PFSK-1 (cell line): ENCODE results near the gene RAB18.

Source experiments
- FOXP2 ChIP-seq: optimal IDR thresholded peaks from 2 replicates; pipeline ENCODE3; 2011; ENCODE audit warnings: borderline replicate concordance, control low read depth, inconsistent platforms; ENCODE audit not compliant: insufficient read depth; ENCODE audit errors: extremely low read length, extremely low read depth
- POLR2AphosphoS5 ChIP-seq: IDR thresholded peaks from 2 replicates; pipeline ENCODE4 v1.6.1; 2012; ENCODE audit warnings: low read depth, mild to moderate bottlenecking, control low read depth, low read length, moderate library complexity
- SIN3A ChIP-seq: IDR thresholded peaks from 2 replicates; pipeline ENCODE4 v1.6.1; 2012; ENCODE audit warnings: mild to moderate bottlenecking, low read length, moderate library complexity, borderline replicate concordance; ENCODE audit not compliant: insufficient read depth
- TAF1 ChIP-seq: IDR thresholded peaks from 2 replicates; pipeline ENCODE4 v1.6.1; 2012; ENCODE audit warnings: low read length, control low read depth, borderline replicate concordance; ENCODE audit not compliant: insufficient read depth
- TF ChIP-seq, protein P1 (sequence below), 2 experiments: IDR thresholded peaks; 2 replicates each; pipeline versions ENCODE4 v1.6.1 to v1.8.0; 2011 to 2012; ENCODE audit warnings: low read depth in 2 of 2, low read length in 2 of 2, control low read depth in 1 of 2, inconsistent platforms in 1 of 2, mild to moderate bottlenecking in 1 of 2, moderate library complexity in 1 of 2; ENCODE audit not compliant: insufficient read depth in 1 of 2

Gene RAB18

DNA sequence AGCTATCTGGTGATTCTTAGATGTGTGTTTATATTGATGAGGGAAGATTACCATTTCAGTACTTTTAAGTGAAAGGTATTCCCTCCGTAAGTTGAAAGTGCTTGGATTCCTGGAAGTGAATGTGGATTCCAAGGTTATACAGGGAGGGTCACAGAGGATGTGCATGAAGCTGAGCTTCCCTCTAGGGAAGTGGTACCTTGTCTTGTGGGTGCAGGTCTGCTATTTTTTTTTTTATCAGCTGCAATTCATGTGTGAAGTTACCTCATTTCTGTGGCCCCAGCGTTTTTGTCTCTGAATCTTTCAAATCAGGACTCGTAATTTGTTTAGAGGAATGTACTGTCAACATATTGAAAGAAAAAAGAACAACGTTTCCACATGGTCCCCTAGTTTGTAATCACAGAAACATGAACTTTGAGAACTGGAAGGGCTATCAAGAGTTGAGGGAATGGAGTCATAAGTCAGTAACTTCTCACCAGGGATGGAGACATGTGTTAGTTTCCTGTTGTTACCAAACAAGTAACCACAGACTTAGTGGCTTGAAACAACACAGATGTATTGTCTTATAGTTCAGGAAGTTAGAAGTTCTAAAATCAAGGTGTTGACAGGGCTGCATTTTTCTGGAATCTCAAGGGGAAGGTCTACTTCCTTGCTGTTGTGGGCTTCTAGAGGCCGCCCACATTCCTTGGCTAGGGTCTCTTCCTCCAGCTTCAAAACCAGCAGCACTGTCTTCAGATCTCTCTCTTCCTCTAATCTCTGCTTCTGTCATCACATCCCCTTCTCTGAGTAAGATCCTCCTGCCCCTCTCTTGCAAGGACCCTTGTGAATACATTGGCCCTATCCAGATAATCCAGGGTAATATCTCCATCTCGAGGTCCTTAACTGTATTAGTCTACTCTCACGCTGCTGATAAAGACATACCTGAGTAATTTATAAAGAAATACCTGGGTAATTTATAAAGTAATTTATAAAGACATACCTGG, 64.4 kb downstream of the RAB18 start:
- TF ChIP-seq POLR2AphosphoS5 (no peak), FOXP2 (no peak), SIN3A (no peak), TAF1 (no peak)
- TF ChIP-seq, protein P1, sequence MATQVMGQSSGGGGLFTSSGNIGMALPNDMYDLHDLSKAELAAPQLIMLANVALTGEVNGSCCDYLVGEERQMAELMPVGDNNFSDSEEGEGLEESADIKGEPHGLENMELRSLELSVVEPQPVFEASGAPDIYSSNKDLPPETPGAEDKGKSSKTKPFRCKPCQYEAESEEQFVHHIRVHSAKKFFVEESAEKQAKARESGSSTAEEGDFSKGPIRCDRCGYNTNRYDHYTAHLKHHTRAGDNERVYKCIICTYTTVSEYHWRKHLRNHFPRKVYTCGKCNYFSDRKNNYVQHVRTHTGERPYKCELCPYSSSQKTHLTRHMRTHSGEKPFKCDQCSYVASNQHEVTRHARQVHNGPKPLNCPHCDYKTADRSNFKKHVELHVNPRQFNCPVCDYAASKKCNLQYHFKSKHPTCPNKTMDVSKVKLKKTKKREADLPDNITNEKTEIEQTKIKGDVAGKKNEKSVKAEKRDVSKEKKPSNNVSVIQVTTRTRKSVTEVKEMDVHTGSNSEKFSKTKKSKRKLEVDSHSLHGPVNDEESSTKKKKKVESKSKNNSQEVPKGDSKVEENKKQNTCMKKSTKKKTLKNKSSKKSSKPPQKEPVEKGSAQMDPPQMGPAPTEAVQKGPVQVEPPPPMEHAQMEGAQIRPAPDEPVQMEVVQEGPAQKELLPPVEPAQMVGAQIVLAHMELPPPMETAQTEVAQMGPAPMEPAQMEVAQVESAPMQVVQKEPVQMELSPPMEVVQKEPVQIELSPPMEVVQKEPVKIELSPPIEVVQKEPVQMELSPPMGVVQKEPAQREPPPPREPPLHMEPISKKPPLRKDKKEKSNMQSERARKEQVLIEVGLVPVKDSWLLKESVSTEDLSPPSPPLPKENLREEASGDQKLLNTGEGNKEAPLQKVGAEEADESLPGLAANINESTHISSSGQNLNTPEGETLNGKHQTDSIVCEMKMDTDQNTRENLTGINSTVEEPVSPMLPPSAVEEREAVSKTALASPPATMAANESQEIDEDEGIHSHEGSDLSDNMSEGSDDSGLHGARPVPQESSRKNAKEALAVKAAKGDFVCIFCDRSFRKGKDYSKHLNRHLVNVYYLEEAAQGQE (IDR thresholded peaks at IDR 0.05; ENCODE audit: insufficient read depth in 1 of 2, low read depth in 2 of 2, low read length in 2 of 2), result no peak

DNA sequence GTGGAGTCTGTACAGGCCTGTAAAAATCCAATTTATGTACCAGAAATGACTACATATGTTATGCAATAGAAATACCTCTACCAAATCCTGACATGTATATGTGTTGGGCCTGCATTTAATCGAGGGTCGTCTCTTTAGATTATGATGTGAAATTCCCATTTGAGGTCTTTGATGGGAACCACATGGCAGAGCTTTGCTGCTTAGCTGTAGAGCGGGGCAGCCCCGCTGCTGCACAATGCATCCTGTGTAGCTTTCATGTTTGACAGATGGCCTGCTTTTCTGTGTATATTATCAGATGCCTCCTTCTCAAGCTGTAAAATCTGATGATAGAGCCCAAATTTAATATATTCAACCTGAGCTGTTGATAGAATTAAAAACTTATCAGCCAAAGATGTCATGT, 65.8 kb downstream of the RAB18 start:
- TF ChIP-seq POLR2AphosphoS5 (no peak), SIN3A (no peak), TAF1 (no peak), FOXP2 (no peak)
- TF ChIP-seq, protein P1 (IDR thresholded peaks at IDR 0.05; ENCODE audit: insufficient read depth in 1 of 2, low read depth in 2 of 2, low read length in 2 of 2), result no peak

DNA sequence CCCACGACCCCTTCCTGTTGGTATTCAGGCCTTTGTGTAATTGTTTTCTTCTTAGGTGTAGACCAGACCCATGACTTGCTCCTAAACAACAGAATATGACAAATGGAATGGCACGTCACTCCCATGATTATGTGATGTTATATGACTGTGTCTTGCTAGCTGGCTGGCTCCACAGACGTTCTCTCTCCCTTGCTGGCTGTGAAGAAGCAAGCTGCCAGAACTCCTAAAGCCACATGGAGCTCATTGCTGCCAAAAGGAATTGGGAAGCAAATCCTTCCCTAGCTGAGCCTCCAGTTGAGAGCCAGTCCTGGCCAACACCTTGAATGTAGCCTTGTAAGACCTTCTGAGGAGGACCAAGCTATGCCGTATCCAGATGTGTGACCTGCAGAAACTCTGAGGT, 74.2 kb downstream of the RAB18 start:
- TF ChIP-seq, protein P1 (IDR thresholded peaks at IDR 0.05; ENCODE audit: insufficient read depth in 1 of 2, low read depth in 2 of 2, low read length in 2 of 2), result no peak
- TF ChIP-seq POLR2AphosphoS5 (no peak), TAF1 (no peak), SIN3A (no peak), FOXP2 (no peak)

DNA sequence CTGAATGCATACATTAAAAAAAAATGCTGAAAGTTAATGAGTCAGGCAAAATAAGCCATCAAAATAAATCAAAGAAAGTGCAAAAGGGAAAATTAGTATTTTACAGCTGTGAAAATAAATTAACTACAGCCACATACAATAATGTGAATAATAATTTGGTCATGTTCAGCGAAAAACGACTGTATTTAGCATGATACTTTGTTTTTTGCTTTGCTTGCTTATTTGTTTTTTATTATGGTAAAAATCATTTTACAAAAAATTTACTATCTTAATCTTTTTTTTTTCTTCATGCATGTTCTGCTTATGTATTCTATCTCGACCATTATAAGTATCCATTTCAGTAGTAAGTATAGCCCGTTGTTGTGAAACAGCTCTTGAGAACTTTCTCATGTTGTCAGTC, 77.1 kb downstream of the RAB18 start:
- TF ChIP-seq SIN3A (no peak), FOXP2 (no peak), POLR2AphosphoS5 (no peak), TAF1 (no peak)
- TF ChIP-seq, protein P1 (IDR thresholded peaks at IDR 0.05; ENCODE audit: insufficient read depth in 1 of 2, low read depth in 2 of 2, low read length in 2 of 2), result no peak
